Aorta (tissue), 5 donors: Measurements from ENCODE around the gene AFF3. TPM values are rescaled to one million over a fixed set of nuclear protein-coding genes. Genes with fewer than 3 reads are reported as not detected.

Experiments
- ATAC-seq: fragments of 200-7000 bp; cut with Tn5 transposase; one replicate; pipeline ENCODE4 v1.9.1; 2022; ENCODE audit warnings: moderate library complexity; ENCODE audit not compliant: low FRiP score
- DNase-seq, 2 donors: peaks; one replicate each; pipeline ENCODE4 v3.0.0-alpha.2; 2020
- H3K27ac ChIP-seq, 2 donors: one replicate each; pipeline ENCODE4 v1.5.1; 2013; ENCODE audit warnings: low read length in 2 of 2, mild to moderate bottlenecking in 2 of 2, moderate library complexity in 2 of 2, control low read depth in 1 of 2, inconsistent platforms in 1 of 2, low read depth in 1 of 2
- H3K27me3 ChIP-seq, 2 donors: one replicate each; pipeline ENCODE4 v1.6.1; 2013; ENCODE audit warnings: control low read depth in 1 of 2, low read length in 1 of 2, mild to moderate bottlenecking in 1 of 2, moderate library complexity in 1 of 2; ENCODE audit not compliant: insufficient read depth in 2 of 2, control insufficient read depth in 1 of 2
- H3K36me3 ChIP-seq, 2 donors: one replicate each; pipeline ENCODE4 v1.6.1; 2013; ENCODE audit warnings: control low read depth in 1 of 2, low read length in 1 of 2, mild to moderate bottlenecking in 1 of 2; ENCODE audit not compliant: insufficient read depth in 2 of 2, control insufficient read depth in 1 of 2
- H3K4me1 ChIP-seq, 2 donors: one replicate each; pipeline ENCODE4 v1.6.1; 2013; ENCODE audit warnings: low read length in 2 of 2, control low read depth in 1 of 2, mild to moderate bottlenecking in 1 of 2, moderate library complexity in 1 of 2; ENCODE audit not compliant: insufficient read depth in 2 of 2, control insufficient read depth in 1 of 2
- H3K4me3 ChIP-seq, 2 donors: one replicate each; pipeline ENCODE4 v1.5.1; 2013; ENCODE audit warnings: low read length in 2 of 2, control low read depth in 1 of 2, mild to moderate bottlenecking in 1 of 2
- H3K9me3 ChIP-seq: one replicate; pipeline ENCODE4 v1.6.1; 2013; ENCODE audit warnings: mild to moderate bottlenecking, low read length; ENCODE audit not compliant: control insufficient read depth
- WGBS, 2 donors: extraction: QIAGEN DNeasy Blood & Tissue Kit; methylation state at CpG; one replicate each; pipeline ENCODE4 v1.1.7; 2013; 5-methylcytosine and 5-hydroxymethylcytosine counted together
- intact Hi-C, 2 donors: fragments of 100-400 bp; cut with DNase I; formaldehyde crosslinking; loops; one replicate each; pipeline versions ENCODE4 v1.14.2 to v1.15.0; 2022
- polyA plus RNA-seq, 2 donors: library from polyadenylated mRNA; stranded (reverse); fragments of 200-250 nt; gene quantifications; one replicate each; pipeline ENCODE4 v1.2.3, GENCODE V29; 2013
- total RNA-seq, 2 donors: library from RNA; stranded (reverse); fragmentation: NEBNext Ultra II Directional; extraction: Animal tissue kit (Norgen Biotek cat#: 25700); gene quantifications; one replicate each; pipeline ENCODE4 v1.2.1, GENCODE V29; 2021
- donor health status: healthy with polysubstance abuse.
- donor health status: Bipolar disorder and iron deficiency.
- donor health status: DM: no; HTN: no; CAD: no.
- donor health status: DM: no; HTN: no; CAD: no.
- donor health status: DM: yes; HTN: yes; CAD: no.

AFF3 gene
- total and polyA plus RNA-seq, 4 donors, result 0.25 to 15.7 (median 5.5) TPM

- no peak for ATAC-seq
- intact Hi-C loops, result no loop called here
- Histone ChIP-seq H3K4me1 (no peaks in the 10 kb centered on the region), H3K27ac (no peak overlapping the region), H3K9me3 (no peaks in the 10 kb centered on the region), H3K27me3 (no peaks in the 10 kb centered on the region), H3K4me3 (no peak overlapping the region), H3K36me3 (peaks cover 0 to 2% of the 10 kb centered on the region in 2 donors)
- WGBS, 2 donors, result 95% methylated on average over 6 of the region's 6 CpGs
- DNase-seq, result no peak
Observed at GRCh38 chr2:100002059-100002458, 140.3 kb downstream of the AFF3 start.

- DNase-seq, result no peak
- 95 to 97% methylated on average over 22 of the region's 22 CpGs for WGBS, 2 donors
Observed at GRCh38 chr2:100000915-100001707, 141.3 kb downstream of the AFF3 start.

GRCh38 chr2:99998651-99999320 lies 143.6 kb downstream of the AFF3 start:
- no peak overlapping the region for H3K4me3 ChIP-seq
- ATAC-seq, result no peak
- H3K9me3 ChIP-seq, result no peaks in the 10 kb centered on the region
- H3K4me1 ChIP-seq, result no peaks in the 10 kb centered on the region
- no peaks in the 10 kb centered on the region for H3K36me3 ChIP-seq
- H3K27me3 ChIP-seq, result no peaks in the 10 kb centered on the region
- intact Hi-C loops, result no loop called here
- no peak overlapping the region for H3K27ac ChIP-seq
- 83% methylated on average over 12 of the region's 12 CpGs for WGBS, 2 donors
- DNase-seq, result no peak

More at GRCh38 chr2:100000915-100001707, 141.3 kb downstream of the AFF3 start:
- Histone ChIP-seq H3K27ac (no peak overlapping the region), H3K9me3 (no peaks in the 10 kb centered on the region), H3K36me3 (no peaks in the 10 kb centered on the region), H3K4me1 (no peaks in the 10 kb centered on the region), H3K27me3 (no peaks in the 10 kb centered on the region), H3K4me3 (no peak overlapping the region)
- intact Hi-C loops, result no loop called here
- no peak for ATAC-seq

GRCh38 chr2:99989905-99990304 lies 152.5 kb downstream of the AFF3 start:
- no peaks in the 10 kb centered on the region for H3K27me3 ChIP-seq
- no peaks in the 10 kb centered on the region for H3K9me3 ChIP-seq
- intact Hi-C loops, result no loop called here
- H3K4me1 ChIP-seq, result peaks cover 0 to 5% of the 10 kb centered on the region in 2 donors
- H3K4me3 ChIP-seq, result no peak overlapping the region
- no peak overlapping the region for H3K27ac ChIP-seq
- no peaks in the 10 kb centered on the region for H3K36me3 ChIP-seq
- DNase-seq (no peak), ATAC-seq (no peak)
- 95 to 98% methylated on average over 3 of the region's 3 CpGs for WGBS, 2 donors

- H3K9me3 ChIP-seq, result no peaks in the 10 kb centered on the region
- intact Hi-C loops, result no loop called here
- no peak for ATAC-seq
- H3K27ac ChIP-seq, result no peak overlapping the region
- WGBS, 2 donors, result 7 to 16% methylated on average over 3 of the region's 3 CpGs
- H3K4me1 ChIP-seq, result peaks cover 0 to 5% of the 10 kb centered on the region in 2 donors
- no peak overlapping the region for H3K4me3 ChIP-seq
- H3K27me3 ChIP-seq, result no peaks in the 10 kb centered on the region
- no peaks in the 10 kb centered on the region for H3K36me3 ChIP-seq
- no peak for DNase-seq
Observed at GRCh38 chr2:99988599-99988998, 153.8 kb downstream of the AFF3 start.

- Histone ChIP-seq H3K9me3 (no peaks in the 10 kb centered on the region), H3K27ac (no peak overlapping the region), H3K27me3 (no peaks in the 10 kb centered on the region), H3K36me3 (no peaks in the 10 kb centered on the region), H3K4me1 (peaks cover 0 to 5% of the 10 kb centered on the region in 2 donors), H3K4me3 (no peak overlapping the region)
- DNase-seq, result no peak
- WGBS, 2 donors, result 94 to 97% methylated on average over 4 of the region's 4 CpGs
- no peak for ATAC-seq
- intact Hi-C loops, result no loop called here
Observed at GRCh38 chr2:99987160-99987559, 155.2 kb downstream of the AFF3 start.

GRCh38 chr2:99984799-99985515 lies 157.4 kb downstream of the AFF3 start:
- Histone ChIP-seq H3K9me3 (peaks cover 1% of the 10 kb centered on the region), H3K4me1 (peaks cover 0 to 5% of the 10 kb centered on the region in 2 donors), H3K4me3 (no peak overlapping the region), H3K27me3 (no peaks in the 10 kb centered on the region), H3K27ac (no peak overlapping the region), H3K36me3 (no peaks in the 10 kb centered on the region)
- intact Hi-C loops, result no loop called here
- ATAC-seq (no peak), DNase-seq (no peak)
- WGBS, 2 donors, result 43 to 47% methylated on average over 4 of the region's 4 CpGs

GRCh38 chr2:99982744-99983143 lies 159.6 kb downstream of the AFF3 start:
- intact Hi-C loops, result no loop called here
- Histone ChIP-seq H3K27me3 (peaks cover 0 to 1% of the 10 kb centered on the region in 2 donors), H3K27ac (no peak overlapping the region), H3K9me3 (peaks cover 1% of the 10 kb centered on the region), H3K4me1 (no peaks in the 10 kb centered on the region), H3K4me3 (no peak overlapping the region), H3K36me3 (no peaks in the 10 kb centered on the region)
- ATAC-seq (no peak), DNase-seq (no peak)
- 97% methylated on average over 2 of the region's 2 CpGs for WGBS, 2 donors
